Measurements from ENCODE around the gene BMAL2.

DNA sequence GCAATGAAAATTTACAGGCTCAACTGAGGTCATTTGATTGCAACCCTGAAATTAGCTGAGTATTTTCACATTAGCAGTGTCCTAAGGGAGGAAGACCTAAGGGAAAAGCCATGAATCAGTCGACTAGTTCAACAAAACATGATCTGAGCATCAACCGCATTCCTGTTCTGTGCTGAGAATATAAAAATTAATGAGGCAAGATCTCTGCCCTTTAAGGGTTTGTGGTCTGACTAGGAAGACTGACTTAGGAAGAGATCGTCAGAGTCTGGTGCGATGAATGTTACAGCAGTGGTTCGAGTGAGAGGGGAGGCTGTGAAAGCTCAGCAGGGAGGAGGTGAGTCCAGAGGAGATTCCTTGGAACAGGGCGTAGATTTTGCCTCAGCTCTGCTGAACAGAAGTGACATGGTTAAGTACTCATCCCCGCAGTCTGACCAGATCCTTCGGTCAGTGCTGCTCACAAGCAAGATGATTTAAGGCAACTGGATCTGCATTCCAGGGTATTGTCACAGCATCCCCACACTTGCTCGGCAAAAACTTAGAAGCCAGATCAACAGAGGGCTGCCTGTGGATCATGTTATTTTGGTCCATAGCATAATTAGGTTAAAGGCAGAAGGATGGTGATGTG, 49.6 kb downstream of the BMAL2 start:
- TF ChIP-seq, protein P1, sequence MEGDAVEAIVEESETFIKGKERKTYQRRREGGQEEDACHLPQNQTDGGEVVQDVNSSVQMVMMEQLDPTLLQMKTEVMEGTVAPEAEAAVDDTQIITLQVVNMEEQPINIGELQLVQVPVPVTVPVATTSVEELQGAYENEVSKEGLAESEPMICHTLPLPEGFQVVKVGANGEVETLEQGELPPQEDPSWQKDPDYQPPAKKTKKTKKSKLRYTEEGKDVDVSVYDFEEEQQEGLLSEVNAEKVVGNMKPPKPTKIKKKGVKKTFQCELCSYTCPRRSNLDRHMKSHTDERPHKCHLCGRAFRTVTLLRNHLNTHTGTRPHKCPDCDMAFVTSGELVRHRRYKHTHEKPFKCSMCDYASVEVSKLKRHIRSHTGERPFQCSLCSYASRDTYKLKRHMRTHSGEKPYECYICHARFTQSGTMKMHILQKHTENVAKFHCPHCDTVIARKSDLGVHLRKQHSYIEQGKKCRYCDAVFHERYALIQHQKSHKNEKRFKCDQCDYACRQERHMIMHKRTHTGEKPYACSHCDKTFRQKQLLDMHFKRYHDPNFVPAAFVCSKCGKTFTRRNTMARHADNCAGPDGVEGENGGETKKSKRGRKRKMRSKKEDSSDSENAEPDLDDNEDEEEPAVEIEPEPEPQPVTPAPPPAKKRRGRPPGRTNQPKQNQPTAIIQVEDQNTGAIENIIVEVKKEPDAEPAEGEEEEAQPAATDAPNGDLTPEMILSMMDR (IDR thresholded peaks at IDR 0.05), result no peak
- TF ChIP-seq POLR2A (IDR thresholded peaks at IDR 0.05), result no peak
